ENCODE data around the gene DCAF17. TPM values are rescaled to one million over a fixed set of nuclear protein-coding genes. Genes with fewer than 3 reads are reported as not detected.

The DCAF17 gene
- total and polyA plus RNA-seq, 10 donors, result 3.0 to 36.5 (median 19.1) TPM

DNA sequence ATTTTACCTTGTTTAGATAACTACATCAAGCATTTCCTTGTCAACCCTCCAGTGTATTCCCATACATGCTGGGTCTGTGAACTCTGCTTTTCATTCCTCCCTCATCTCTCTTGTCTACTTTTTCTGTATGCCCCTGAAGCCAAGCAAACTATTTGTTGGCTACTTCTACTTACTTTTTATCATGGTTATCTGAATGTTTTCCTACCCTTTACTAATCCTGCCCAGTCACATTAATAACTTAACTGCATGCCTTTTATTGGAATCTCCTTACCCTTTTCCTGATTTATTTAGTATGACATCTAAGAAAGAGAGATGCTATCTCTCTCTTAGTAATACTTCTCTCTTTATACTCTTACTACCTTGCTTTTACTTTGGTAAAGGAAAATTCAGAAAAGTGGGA lies 17.0 kb downstream of the DCAF17 start:
- DNase-seq, result no peak
- peaks cover 0 to 97% (median 59%) of the 10 kb centered on the region in 6 donors for H3K36me3 ChIP-seq
- no peaks in the 10 kb centered on the region for H3K4me1 ChIP-seq
- no peak overlapping the region for H3K4me3 ChIP-seq
- TF ChIP-seq POLR2A (IDR thresholded peaks at IDR 0.05) (no peak), POLR2AphosphoS5 (IDR thresholded peaks at IDR 0.05) (no peak)
- TF ChIP-seq, protein P1, sequence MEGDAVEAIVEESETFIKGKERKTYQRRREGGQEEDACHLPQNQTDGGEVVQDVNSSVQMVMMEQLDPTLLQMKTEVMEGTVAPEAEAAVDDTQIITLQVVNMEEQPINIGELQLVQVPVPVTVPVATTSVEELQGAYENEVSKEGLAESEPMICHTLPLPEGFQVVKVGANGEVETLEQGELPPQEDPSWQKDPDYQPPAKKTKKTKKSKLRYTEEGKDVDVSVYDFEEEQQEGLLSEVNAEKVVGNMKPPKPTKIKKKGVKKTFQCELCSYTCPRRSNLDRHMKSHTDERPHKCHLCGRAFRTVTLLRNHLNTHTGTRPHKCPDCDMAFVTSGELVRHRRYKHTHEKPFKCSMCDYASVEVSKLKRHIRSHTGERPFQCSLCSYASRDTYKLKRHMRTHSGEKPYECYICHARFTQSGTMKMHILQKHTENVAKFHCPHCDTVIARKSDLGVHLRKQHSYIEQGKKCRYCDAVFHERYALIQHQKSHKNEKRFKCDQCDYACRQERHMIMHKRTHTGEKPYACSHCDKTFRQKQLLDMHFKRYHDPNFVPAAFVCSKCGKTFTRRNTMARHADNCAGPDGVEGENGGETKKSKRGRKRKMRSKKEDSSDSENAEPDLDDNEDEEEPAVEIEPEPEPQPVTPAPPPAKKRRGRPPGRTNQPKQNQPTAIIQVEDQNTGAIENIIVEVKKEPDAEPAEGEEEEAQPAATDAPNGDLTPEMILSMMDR (IDR thresholded peaks at IDR 0.05 in 8 of 11, conservative IDR thresholded peaks at IDR 0.05 in 3 of 11), result no peak
- H3K27me3 ChIP-seq (replicated peaks in 1 of 7), result no peaks in the 10 kb centered on the region
- peaks cover 0 to 4% (median 0%) of the 10 kb centered on the region in 8 donors for H3K9me3 ChIP-seq
- no peak overlapping the region for H3K27ac ChIP-seq
- intact Hi-C loops (cut with DNase I; ENCODE audit: low total_unique reads), result no loop called here

DNA sequence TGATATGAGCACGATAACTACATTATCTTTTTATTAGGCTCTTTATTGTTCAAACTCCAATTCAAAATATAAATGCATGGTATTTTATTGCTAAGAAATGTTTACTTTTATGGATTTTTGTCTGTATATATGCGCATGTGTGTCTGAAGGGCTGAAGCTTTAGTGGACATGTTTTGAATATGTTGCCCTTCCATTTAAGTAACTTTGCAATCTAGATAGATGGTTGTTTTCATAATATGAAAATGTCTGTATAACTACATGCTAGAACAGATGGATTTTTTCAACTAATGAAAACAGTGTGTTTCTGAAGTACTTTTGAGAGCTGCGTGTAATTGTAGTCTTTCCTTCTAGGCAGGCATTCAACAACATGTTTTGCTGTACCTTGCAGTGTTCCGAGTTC lies 18.7 kb downstream of the DCAF17 start:
- Histone ChIP-seq H3K27ac (no peak overlapping the region), H3K9me3 (peaks cover 0 to 7% (median 0%) of the 10 kb centered on the region in 8 donors), H3K4me1 (no peaks in the 10 kb centered on the region), H3K27me3 (replicated peaks in 1 of 7) (no peaks in the 10 kb centered on the region), H3K4me3 (no peak overlapping the region), H3K36me3 (peaks cover 0 to 99% (median 54%) of the 10 kb centered on the region in 6 donors)
- TF ChIP-seq POLR2A (IDR thresholded peaks at IDR 0.05), result no peak
- no peak for TF ChIP-seq POLR2AphosphoS5 (IDR thresholded peaks at IDR 0.05)
- TF ChIP-seq, protein P1 (IDR thresholded peaks at IDR 0.05 in 8 of 11, conservative IDR thresholded peaks at IDR 0.05 in 3 of 11), result no peak
- intact Hi-C loops (cut with DNase I; ENCODE audit: low total_unique reads), result no loop called here
- DNase-seq, result no peak
- WGBS, 5 donors, result 94 to 98% (median 97%) methylated on average over 4 of the region's 4 CpGs

DNA sequence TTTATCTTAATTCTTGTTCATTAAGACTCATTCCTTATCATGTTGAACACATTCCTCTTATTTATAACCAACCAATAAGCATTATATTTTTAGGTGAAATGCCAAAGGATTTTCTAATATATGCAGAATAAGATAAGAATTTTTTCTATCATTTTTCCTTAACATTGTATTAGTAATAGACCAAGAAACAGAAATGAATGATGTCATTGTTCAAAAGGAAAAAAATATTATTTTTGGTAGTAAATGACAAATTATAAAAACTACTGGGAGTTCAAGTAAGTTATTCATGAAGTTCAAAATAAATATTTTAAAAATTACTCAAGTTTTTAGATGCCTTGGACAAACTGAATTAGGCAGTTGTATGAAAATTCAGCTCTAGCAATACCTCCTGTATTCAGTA lies 25.5 kb downstream of the DCAF17 start:
- H3K9me3 ChIP-seq, result peaks cover 0 to 16% (median 1%) of the 10 kb centered on the region in 8 donors
- H3K27me3 ChIP-seq (replicated peaks in 1 of 7), result no peaks in the 10 kb centered on the region
- TF ChIP-seq POLR2AphosphoS5 (IDR thresholded peaks at IDR 0.05) (no peak), POLR2A (IDR thresholded peaks at IDR 0.05) (no peak)
- TF ChIP-seq, protein P1 (IDR thresholded peaks at IDR 0.05 in 8 of 11, conservative IDR thresholded peaks at IDR 0.05 in 3 of 11), result no peak
- DNase-seq, result no peak
- no peak overlapping the region for H3K27ac ChIP-seq
- H3K4me1 ChIP-seq, result no peaks in the 10 kb centered on the region
- H3K36me3 ChIP-seq, result peaks cover 0 to 94% (median 32%) of the 10 kb centered on the region in 6 donors
- H3K4me3 ChIP-seq, result no peak overlapping the region
- intact Hi-C loops (cut with DNase I; ENCODE audit: low total_unique reads), result no loop called here

DNA sequence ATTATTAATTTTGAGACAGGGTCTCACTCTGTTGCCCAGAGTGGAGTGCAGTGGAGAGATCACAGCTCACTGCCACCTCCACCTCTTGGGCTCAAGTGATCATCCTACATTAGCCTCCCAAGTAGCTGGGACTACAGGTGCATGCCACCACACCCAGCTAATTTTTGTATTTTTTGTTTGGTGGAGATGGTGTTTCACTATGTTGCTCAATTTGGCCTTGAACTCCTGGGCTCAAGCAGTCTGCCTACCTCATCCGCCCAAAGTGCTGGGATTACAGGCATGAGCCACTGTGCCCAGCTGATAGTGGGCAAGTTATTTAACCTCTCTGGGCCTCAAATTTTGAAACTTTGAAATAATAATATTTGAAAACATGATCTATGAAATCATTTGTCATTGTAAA lies 26.5 kb downstream of the DCAF17 start:
- Histone ChIP-seq H3K27me3 (replicated peaks in 1 of 7) (no peaks in the 10 kb centered on the region), H3K27ac (no peak overlapping the region), H3K36me3 (peaks cover 0 to 96% (median 28%) of the 10 kb centered on the region in 6 donors), H3K4me1 (no peaks in the 10 kb centered on the region), H3K9me3 (peaks cover 0 to 14% (median 1%) of the 10 kb centered on the region in 8 donors), H3K4me3 (no peak overlapping the region)
- 94 to 100% (median 100%) methylated on average over 1 of the region's 1 CpG for WGBS, 5 donors
- no peak for TF ChIP-seq POLR2A (IDR thresholded peaks at IDR 0.05)
- TF ChIP-seq, protein P1 (IDR thresholded peaks at IDR 0.05 in 8 of 11, conservative IDR thresholded peaks at IDR 0.05 in 3 of 11), result no peak
- no peak for DNase-seq
- intact Hi-C loops (cut with DNase I; ENCODE audit: low total_unique reads), result no loop called here

Measured in spleen (tissue), 11 donors.